OCI-LY7 (cell line): ENCODE measurements around the gene ATG12. TPM values are rescaled to one million over a fixed set of nuclear protein-coding genes. Genes with fewer than 3 reads are reported as not detected.

Experiments used
- BruUV-seq: library from RNA; stranded (reverse); fragments of 400-500 nt; replicated peaks from 2 replicates; lab custom pipeline; 2021; lab: Mats Ljungman, UMichigan
- CTCF ChIA-PET: fragments of 300-600 bp; sonication (Branson Sonifier 250); formaldehyde crosslinking; loops from one replicate; lab custom pipeline; 2022; ENCODE audit warnings: antibody characterized with exemption; ENCODE audit not compliant: unreplicated experiment; lab: Charles Lee
- POLR2A ChIA-PET: fragments of 300-600 bp; sonication (Branson Sonifier 250); formaldehyde crosslinking; loops from one replicate; lab custom pipeline; 2022; ENCODE audit warnings: antibody characterized with exemption; lab: Charles Lee
- DNase-seq: peaks from one replicate; pipeline ENCODE4 v3.0.0-alpha.2; 2015; ENCODE audit warnings: low spot score
- H2AFZ ChIP-seq: fragments of 200-600 bp; sonication (generic), shearing (Covaris generic); 2 replicates; pipeline ENCODE4 v1.6.1; 2014; ENCODE audit warnings: mild to moderate bottlenecking, antibody characterized with exemption, low read length, moderate library complexity
- H3K27ac ChIP-seq: fragments of 200-600 bp; sonication (generic); 2 replicates; pipeline ENCODE4 v1.5.1; 2014; ENCODE audit warnings: mixed run types, low read depth, mild to moderate bottlenecking, moderate library complexity, low read length, inconsistent platforms; ENCODE audit not compliant: poor library complexity, severe bottlenecking
- H3K36me3 ChIP-seq: fragments of 200-600 bp; sonication (generic); 2 replicates; pipeline ENCODE4 v1.6.1; 2014; ENCODE audit warnings: mild to moderate bottlenecking, antibody characterized with exemption, low read length, moderate library complexity, mixed read lengths; ENCODE audit not compliant: insufficient read depth
- H3K4me1 ChIP-seq: fragments of 200-600 bp; sonication (generic); 2 replicates; pipeline ENCODE4 v1.5.1; 2014; ENCODE audit warnings: mild to moderate bottlenecking, low read length; ENCODE audit not compliant: insufficient read depth, poor library complexity, severe bottlenecking
- H3K4me2 ChIP-seq: fragments of 200-600 bp; sonication (generic); 2 replicates; pipeline ENCODE4 v1.6.1; 2014; ENCODE audit warnings: mild to moderate bottlenecking, low read length
- H3K4me3 ChIP-seq: fragments of 200-600 bp; sonication (generic); 2 replicates; pipeline ENCODE4 v1.5.1; 2014; ENCODE audit warnings: mild to moderate bottlenecking, low read depth, low read length; ENCODE audit not compliant: poor library complexity, severe bottlenecking
- H3K79me2 ChIP-seq: fragments of 200-600 bp; sonication (generic); 2 replicates; pipeline ENCODE4 v1.6.1; 2016; ENCODE audit warnings: low read depth, mild to moderate bottlenecking, low read length, moderate library complexity, mixed read lengths; ENCODE audit not compliant: insufficient read depth
- H3K9me2 ChIP-seq: fragments of 200-600 bp; sonication (generic); 2 replicates; pipeline ENCODE4 v1.6.1; 2016; ENCODE audit warnings: mild to moderate bottlenecking, low read length, mixed read lengths; ENCODE audit not compliant: insufficient read depth
- H3K9me3 ChIP-seq: fragments of 200-600 bp; sonication (generic); 2 replicates; pipeline ENCODE4 v1.6.1; 2014; ENCODE audit warnings: mild to moderate bottlenecking, mixed run types, low read length, mixed read lengths
- H4K20me1 ChIP-seq: fragments of 200-600 bp; sonication (generic); 2 replicates; pipeline ENCODE4 v1.6.1; 2014; ENCODE audit warnings: mild to moderate bottlenecking, antibody characterized with exemption, low read length, moderate library complexity, mixed read lengths; ENCODE audit not compliant: insufficient read depth
- CTCF ChIP-seq: fragments of 200-600 bp; sonication (generic); conservative IDR thresholded peaks from 2 replicates; pipeline ENCODE4 v1.5.1; 2014; ENCODE audit warnings: mild to moderate bottlenecking, antibody characterized with exemption, low read length, moderate library complexity, mixed read lengths
- EZH2phosphoT487 ChIP-seq: fragments of 200-600 bp; sonication (generic); IDR thresholded peaks from 2 replicates; pipeline ENCODE4 v1.6.1; 2018; ENCODE audit warnings: low read depth, borderline replicate concordance, mild to moderate bottlenecking, mixed run types, antibody characterized with exemption, low read length, moderate library complexity, mixed read lengths
- intact Hi-C: fragments of 100-400 bp; cut with micrococcal nuclease; formaldehyde crosslinking; loops from one replicate; pipeline ENCODE4 v1.10.0; 2022; ENCODE audit not compliant: unreplicated experiment
- total RNA-seq, 2 experiments: library from RNA; depleted of rRNA in 1 of 2; stranded (reverse); fragments of >200 nt in 1 of 2; shearing (Covaris generic) in 1 of 2; gene quantifications; 2 replicates each; pipeline ENCODE4 v1.2.3, GENCODE V29; 2014 to 2022

The ATG12 gene
- total RNA-seq, 2 experiments from 2014 or later = 38.0 to 48.3 TPM

- intact Hi-C loops = no loop called here
Observed at GRCh38 chr5:115850744-115851416, 9.5 kb upstream of the ATG12 start.

GRCh38 chr5:115849258-115849798 lies 8.0 kb upstream of the ATG12 start:
- BruUV-seq = no TSS peak
- H3K27ac ChIP-seq = no peak overlapping the region
- H3K79me2 ChIP-seq = peaks cover 81% of the 10 kb centered on the region
- H3K9me3 ChIP-seq = peaks cover 9% of the 10 kb centered on the region; the same call in 1 of the 2 replicates
- H2AFZ ChIP-seq = no peak overlapping the region
- no peaks in the 10 kb centered on the region for H4K20me1 ChIP-seq
- H3K4me1 ChIP-seq = peaks cover 22% of the 10 kb centered on the region
- peaks cover 7% of the 10 kb centered on the region for H3K36me3 ChIP-seq
- no peak for TF ChIP-seq CTCF
- TF ChIP-seq EZH2phosphoT487 = no peak
- H3K9me2 ChIP-seq = no peaks in the 10 kb centered on the region
- intact Hi-C loops = no loop called here
- no peak overlapping the region for H3K4me3 ChIP-seq
- ChIA-PET CTCF (no interaction called here), POLR2A (interaction anchor here (0.7 to 1.4 kb wide), 2 partner anchors 9 to 48 kb away, joined by 3 read pairs; no protein-coding TSS in a partner anchor)
- no peak for DNase-seq
- H3K4me2 ChIP-seq = no peak overlapping the region

More at GRCh38 chr5:115850744-115851416, 9.5 kb upstream of the ATG12 start:
- no peak overlapping the region for H2AFZ ChIP-seq
- H3K4me2 ChIP-seq = no peak overlapping the region
- peaks cover 8% of the 10 kb centered on the region for H3K36me3 ChIP-seq
- H3K79me2 ChIP-seq = peaks cover 75% of the 10 kb centered on the region
- H3K4me3 ChIP-seq = no peak overlapping the region
- no peak overlapping the region for H3K27ac ChIP-seq
- H4K20me1 ChIP-seq = no peaks in the 10 kb centered on the region
- TF ChIP-seq EZH2phosphoT487 = no peak
- TF ChIP-seq CTCF = no peak
- H3K9me3 ChIP-seq = peaks cover 9% of the 10 kb centered on the region; the same call in 1 of the 2 replicates
- H3K9me2 ChIP-seq = no peaks in the 10 kb centered on the region
- DNase-seq = no peak
- BruUV-seq = no TSS peak
- CTCF ChIA-PET = no interaction called here
- POLR2A ChIA-PET = interaction anchor here (1.1 to 1.4 kb wide), 2 partner anchors 10 to 48 kb away, joined by 3 read pairs; no protein-coding TSS in a partner anchor
- H3K4me1 ChIP-seq = peaks cover 6% of the 10 kb centered on the region

- Histone ChIP-seq H2AFZ (no peak overlapping the region), H3K4me2 (no peak overlapping the region), H3K36me3 (no peaks in the 10 kb centered on the region), H3K9me3 (no peaks in the 10 kb centered on the region), H3K4me1 (peaks cover 35% of the 10 kb centered on the region), H4K20me1 (peaks cover 6% of the 10 kb centered on the region; the same call in 1 of the 2 replicates), H3K4me3 (no peak overlapping the region), H3K9me2 (no peaks in the 10 kb centered on the region), H3K79me2 (peaks cover 91% of the 10 kb centered on the region), H3K27ac (no peak overlapping the region)
- no peak for TF ChIP-seq EZH2phosphoT487
- TF ChIP-seq CTCF = no peak
- no peak for DNase-seq
- no TSS peak for BruUV-seq
- CTCF ChIA-PET = no interaction called here
- intact Hi-C loops = no loop called here
- POLR2A ChIA-PET = interaction anchor here (0.7 to 1.1 kb wide), 2 partner anchors 294 to 304 kb away, joined by 3 read pairs; no protein-coding TSS in a partner anchor
Observed at GRCh38 chr5:115847290-115847689, 5.9 kb upstream of the ATG12 start.
